G401.6 (cell line): Measurements from ENCODE around the gene SEC22A.
"Not testable (repeated sequence)": the region's sequence is repeated elsewhere in the genome, so short reads cannot be mapped to it uniquely, and the experiment has no call there.

Experiments
- FAIRE-seq: peaks from 2 replicates; lab custom pipeline; 2012; peaks lifted over from hg19 to GRCh38; lab: Jason Lieb, UNC

Gene SEC22A

GRCh38 chr3:123180791-123181190 is 21.0 kb upstream of the SEC22A start:
- no peak for FAIRE-seq

GRCh38 chr3:123186695-123187094 is 15.0 kb upstream of the SEC22A start:
- FAIRE-seq, result no peak

- no peak for FAIRE-seq
Observed at GRCh38 chr3:123188058-123188457, 13.7 kb upstream of the SEC22A start.

GRCh38 chr3:123193448-123194101 is 8.2 kb upstream of the SEC22A start:
- FAIRE-seq, result no peak

GRCh38 chr3:123194552-123194951 is 7.2 kb upstream of the SEC22A start:
- no peak for FAIRE-seq

GRCh38 chr3:123198372-123198771 is 3.4 kb upstream of the SEC22A start:
- FAIRE-seq, result no peak

GRCh38 chr3:123201223-123201556 is 553 bp upstream of the SEC22A start:
- FAIRE-seq, result no peak

- no peak for FAIRE-seq
Observed at GRCh38 chr3:123202451-123202850, 708 bp downstream of the SEC22A start.

- FAIRE-seq, result no peak
Observed at GRCh38 chr3:123218990-123219389, 17.2 kb downstream of the SEC22A start.

GRCh38 chr3:123221369-123221768 is 19.6 kb downstream of the SEC22A start:
- FAIRE-seq, result not testable (repeated sequence)

GRCh38 chr3:123225016-123225415 is 23.3 kb downstream of the SEC22A start:
- no peak for FAIRE-seq

GRCh38 chr3:123226549-123226948 is 24.8 kb downstream of the SEC22A start:
- no peak for FAIRE-seq

GRCh38 chr3:123229145-123229544 is 27.4 kb downstream of the SEC22A start:
- peak; percentile 90 for FAIRE-seq

GRCh38 chr3:123236902-123237301 is 35.2 kb downstream of the SEC22A start:
- no peak for FAIRE-seq

- not testable (repeated sequence) for FAIRE-seq
Observed at GRCh38 chr3:123239186-123239585, 37.4 kb downstream of the SEC22A start.

GRCh38 chr3:123239756-123240155 is 38.0 kb downstream of the SEC22A start:
- FAIRE-seq, result no peak

GRCh38 chr3:123244128-123244527 is 42.4 kb downstream of the SEC22A start:
- FAIRE-seq, result no peak

- no peak for FAIRE-seq
Observed at GRCh38 chr3:123246866-123247265, 45.1 kb downstream of the SEC22A start.

- FAIRE-seq, result no peak
Observed at GRCh38 chr3:123256256-123256655, 54.5 kb downstream of the SEC22A start.

- FAIRE-seq, result no peak
Observed at GRCh38 chr3:123258359-123258758, 56.6 kb downstream of the SEC22A start.

- FAIRE-seq, result peak; percentile 97
Observed at GRCh38 chr3:123258811-123259420, 57.2 kb downstream of the SEC22A start.

GRCh38 chr3:123261666-123262065 is 59.9 kb downstream of the SEC22A start:
- FAIRE-seq, result no peak

- no peak for FAIRE-seq
Observed at GRCh38 chr3:123262226-123262625, 60.5 kb downstream of the SEC22A start.

- no peak for FAIRE-seq
Observed at GRCh38 chr3:123262868-123263267, 61.1 kb downstream of the SEC22A start.
